Measurements from ENCODE around the gene RAP1GAP2. TPM values are rescaled to one million over a fixed set of nuclear protein-coding genes. Genes with fewer than 3 reads are reported as not detected.

The RAP1GAP2 gene
- total and polyA plus RNA-seq, 5 donors = 29.7 to 62.1 (median 43.7) TPM

DNA sequence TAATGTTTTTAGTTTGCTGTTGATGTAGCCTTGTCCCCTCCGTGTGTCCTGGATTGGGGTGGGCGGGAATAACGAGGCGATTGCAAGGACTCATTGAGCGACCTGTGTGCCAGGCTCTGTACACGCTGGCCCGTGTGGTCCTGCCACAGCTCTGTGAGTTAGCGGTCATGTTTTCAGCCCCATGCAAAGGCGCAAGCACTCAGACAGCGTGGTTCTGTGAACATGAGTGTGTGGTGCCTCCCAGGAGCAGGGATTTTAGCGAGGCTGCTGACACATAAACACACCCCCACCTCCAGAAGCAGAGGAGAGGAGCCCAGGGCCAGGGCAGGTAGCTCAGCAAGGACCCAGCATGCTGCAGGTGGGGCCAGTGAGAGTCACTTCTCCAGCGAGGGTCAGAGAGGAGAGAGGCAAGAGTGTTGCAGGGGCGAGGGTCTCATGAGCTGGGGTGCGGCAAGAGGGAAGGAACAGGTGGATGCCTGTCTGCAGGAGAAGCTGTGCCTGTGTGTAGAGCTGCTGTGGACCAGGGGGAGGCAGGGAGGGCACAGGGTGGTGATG is 151.8 kb downstream of the RAP1GAP2 start:
- ATAC-seq (no peak), DNase-seq (no peak)
- H3K4me3 ChIP-seq (ENCODE audit: low read length) = no peak overlapping the region
- peaks cover 3% of the 10 kb centered on the region for H3K4me1 ChIP-seq (ENCODE audit: control insufficient read depth, insufficient read depth, low read length)
- WGBS = 82% methylated on average over 14 of the region's 14 CpGs
- no peaks in the 10 kb centered on the region for H3K27me3 ChIP-seq (ENCODE audit: control insufficient read depth, insufficient read depth)
- intact Hi-C loops (cut with DNase I) = no loop called here
- H3K27ac ChIP-seq (ENCODE audit: low read length) = no peak overlapping the region
- no peaks in the 10 kb centered on the region for H3K9me3 ChIP-seq (ENCODE audit: control insufficient read depth, low read length)

GRCh38 chr17:2948721-2949468 is 152.7 kb downstream of the RAP1GAP2 start:
- WGBS = 78% methylated on average over 19 of the region's 19 CpGs
- ATAC-seq = no peak
- intact Hi-C loops (cut with DNase I) = no loop called here
- no peak overlapping the region for H3K27ac ChIP-seq (ENCODE audit: low read length)
- no peak for DNase-seq
- peaks cover 3% of the 10 kb centered on the region for H3K4me1 ChIP-seq (ENCODE audit: control insufficient read depth, insufficient read depth, low read length)
- no peaks in the 10 kb centered on the region for H3K27me3 ChIP-seq (ENCODE audit: control insufficient read depth, insufficient read depth)
- H3K4me3 ChIP-seq (ENCODE audit: low read length) = no peak overlapping the region
- no peaks in the 10 kb centered on the region for H3K9me3 ChIP-seq (ENCODE audit: control insufficient read depth, low read length)

DNA sequence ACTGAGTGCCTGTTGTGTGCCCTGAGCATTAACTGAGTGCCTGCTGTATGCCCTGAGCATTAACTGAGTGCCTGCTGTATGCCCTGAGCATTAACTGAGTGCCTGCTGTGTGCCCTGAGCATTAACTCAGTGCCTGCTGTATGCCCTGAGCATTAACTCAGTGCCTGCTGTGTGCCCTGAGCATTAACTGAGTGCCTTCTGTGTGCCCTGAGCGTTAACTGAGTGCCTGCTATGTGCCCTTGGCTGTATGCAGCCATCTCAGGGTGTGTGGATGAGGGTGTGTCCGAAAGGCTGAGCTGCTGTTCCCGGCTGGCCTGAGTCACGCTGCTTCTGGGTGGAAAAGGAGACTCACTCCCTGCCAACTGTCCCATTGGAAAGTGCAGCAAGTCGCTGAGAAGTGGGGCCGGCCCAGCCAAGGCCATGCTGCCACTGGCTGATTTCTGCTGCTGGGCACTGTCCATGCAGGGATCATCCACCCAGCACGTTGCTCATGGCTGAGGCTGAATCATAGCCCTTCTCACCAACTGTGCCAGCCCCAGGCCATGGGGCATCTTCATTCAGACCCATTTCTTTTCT is 153.3 kb downstream of the RAP1GAP2 start:
- 65% methylated on average over 7 of the region's 7 CpGs for WGBS
- peak; percentile 75 to 89 for ATAC-seq
- H3K27ac ChIP-seq (ENCODE audit: low read length) = no peak overlapping the region
- H3K27me3 ChIP-seq (ENCODE audit: control insufficient read depth, insufficient read depth) = no peaks in the 10 kb centered on the region
- DNase-seq = peak in 2 of 3 donors; percentile 70 to 76
- H3K4me3 ChIP-seq (ENCODE audit: low read length) = no peak overlapping the region
- intact Hi-C loops (cut with DNase I) = no loop called here
- peaks cover 3% of the 10 kb centered on the region for H3K4me1 ChIP-seq (ENCODE audit: control insufficient read depth, insufficient read depth, low read length)
- H3K9me3 ChIP-seq (ENCODE audit: control insufficient read depth, low read length) = no peaks in the 10 kb centered on the region

DNA sequence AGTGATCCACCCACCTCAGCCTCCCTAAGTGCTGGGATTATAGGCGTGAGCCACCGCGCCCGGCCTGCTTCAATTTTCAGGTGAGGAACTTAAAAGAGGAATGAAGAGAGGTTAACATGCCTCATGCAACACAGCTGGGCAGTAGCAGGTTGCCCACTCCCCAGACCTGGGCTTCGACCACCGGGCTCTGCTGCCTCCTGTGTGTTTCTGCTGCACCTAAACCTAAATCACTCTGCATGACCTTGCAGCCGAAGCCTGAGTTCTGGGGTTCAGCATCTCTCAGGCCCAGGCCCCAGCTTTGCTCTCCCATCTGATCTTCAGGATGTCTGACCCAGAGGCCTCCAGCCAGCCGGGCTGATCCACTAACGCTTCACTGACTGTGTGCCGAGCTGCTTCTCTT is 154.6 kb downstream of the RAP1GAP2 start:
- WGBS = 94% methylated on average over 10 of the region's 10 CpGs
- ATAC-seq = no peak
- H3K4me1 ChIP-seq (ENCODE audit: control insufficient read depth, insufficient read depth, low read length) = peaks cover 3% of the 10 kb centered on the region
- H3K27me3 ChIP-seq (ENCODE audit: control insufficient read depth, insufficient read depth) = no peaks in the 10 kb centered on the region
- intact Hi-C loops (cut with DNase I) = no loop called here
- no peak for DNase-seq
- no peaks in the 10 kb centered on the region for H3K9me3 ChIP-seq (ENCODE audit: control insufficient read depth, low read length)
- H3K4me3 ChIP-seq (ENCODE audit: low read length) = no peak overlapping the region
- no peak overlapping the region for H3K27ac ChIP-seq (ENCODE audit: low read length)

- no peak overlapping the region for H3K4me3 ChIP-seq (ENCODE audit: low read length)
- no peaks in the 10 kb centered on the region for H3K9me3 ChIP-seq (ENCODE audit: control insufficient read depth, low read length)
- no peaks in the 10 kb centered on the region for H3K27me3 ChIP-seq (ENCODE audit: control insufficient read depth, insufficient read depth)
- no peak for DNase-seq
- WGBS = 80% methylated on average over 8 of the region's 8 CpGs
- no peak for ATAC-seq
- H3K4me1 ChIP-seq (ENCODE audit: control insufficient read depth, insufficient read depth, low read length) = peaks cover 6% of the 10 kb centered on the region
- intact Hi-C loops (cut with DNase I) = no loop called here
- H3K27ac ChIP-seq (ENCODE audit: low read length) = no peak overlapping the region
Observed at GRCh38 chr17:2952174-2952845, 156.1 kb downstream of the RAP1GAP2 start.

DNA sequence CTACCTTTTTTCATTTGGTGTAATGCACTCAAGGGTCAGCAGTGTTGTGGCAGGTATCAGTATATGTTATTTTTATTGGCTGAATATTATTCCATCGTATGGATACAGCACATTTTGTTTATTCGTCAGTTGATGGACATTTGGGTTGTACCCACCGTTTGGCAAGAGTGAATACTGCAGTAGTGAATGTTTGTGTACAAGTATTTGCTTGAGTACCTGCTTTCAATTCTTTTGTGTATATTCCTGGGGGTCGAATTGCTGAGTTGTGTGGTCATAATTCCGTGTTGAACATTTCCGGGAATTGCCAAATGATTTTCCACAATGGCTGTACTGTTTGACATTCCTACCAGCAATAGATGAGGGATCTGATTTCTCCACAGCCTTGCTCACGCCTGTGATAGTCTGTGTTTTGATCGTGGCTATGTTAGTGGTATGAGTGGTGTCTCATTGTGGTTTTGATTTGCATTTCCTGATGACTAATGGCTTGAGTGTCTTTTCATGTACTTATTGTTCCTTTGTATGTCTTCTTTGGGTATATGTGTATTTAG is 158.7 kb downstream of the RAP1GAP2 start:
- intact Hi-C loops (cut with DNase I) = no loop called here
- no peaks in the 10 kb centered on the region for H3K27me3 ChIP-seq (ENCODE audit: control insufficient read depth, insufficient read depth)
- DNase-seq (no peak), ATAC-seq (no peak)
- H3K27ac ChIP-seq (ENCODE audit: low read length) = no peak overlapping the region
- H3K4me1 ChIP-seq (ENCODE audit: control insufficient read depth, insufficient read depth, low read length) = peaks cover 6% of the 10 kb centered on the region
- H3K9me3 ChIP-seq (ENCODE audit: control insufficient read depth, low read length) = no peaks in the 10 kb centered on the region
- H3K4me3 ChIP-seq (ENCODE audit: low read length) = no peak overlapping the region
- WGBS = 66% methylated on average over 8 of the region's 8 CpGs

GRCh38 chr17:2955931-2956582 is 159.8 kb downstream of the RAP1GAP2 start:
- H3K4me1 ChIP-seq (ENCODE audit: control insufficient read depth, insufficient read depth, low read length) = peaks cover 6% of the 10 kb centered on the region
- intact Hi-C loops (cut with DNase I) = no loop called here
- no peak overlapping the region for H3K27ac ChIP-seq (ENCODE audit: low read length)
- no peaks in the 10 kb centered on the region for H3K9me3 ChIP-seq (ENCODE audit: control insufficient read depth, low read length)
- no peak overlapping the region for H3K4me3 ChIP-seq (ENCODE audit: low read length)
- no peaks in the 10 kb centered on the region for H3K27me3 ChIP-seq (ENCODE audit: control insufficient read depth, insufficient read depth)
- WGBS = 88% methylated on average over 17 of the region's 17 CpGs
- DNase-seq = no peak
- ATAC-seq = no peak

- peaks cover 6% of the 10 kb centered on the region for H3K4me1 ChIP-seq (ENCODE audit: control insufficient read depth, insufficient read depth, low read length)
- DNase-seq (no peak), ATAC-seq (no peak)
- H3K27me3 ChIP-seq (ENCODE audit: control insufficient read depth, insufficient read depth) = no peaks in the 10 kb centered on the region
- WGBS = 89% methylated on average over 12 of the region's 12 CpGs
- no peaks in the 10 kb centered on the region for H3K9me3 ChIP-seq (ENCODE audit: control insufficient read depth, low read length)
- H3K4me3 ChIP-seq (ENCODE audit: low read length) = no peak overlapping the region
- no peak overlapping the region for H3K27ac ChIP-seq (ENCODE audit: low read length)
- intact Hi-C loops (cut with DNase I) = no loop called here
Observed at GRCh38 chr17:2957631-2958286, 161.5 kb downstream of the RAP1GAP2 start.

DNA sequence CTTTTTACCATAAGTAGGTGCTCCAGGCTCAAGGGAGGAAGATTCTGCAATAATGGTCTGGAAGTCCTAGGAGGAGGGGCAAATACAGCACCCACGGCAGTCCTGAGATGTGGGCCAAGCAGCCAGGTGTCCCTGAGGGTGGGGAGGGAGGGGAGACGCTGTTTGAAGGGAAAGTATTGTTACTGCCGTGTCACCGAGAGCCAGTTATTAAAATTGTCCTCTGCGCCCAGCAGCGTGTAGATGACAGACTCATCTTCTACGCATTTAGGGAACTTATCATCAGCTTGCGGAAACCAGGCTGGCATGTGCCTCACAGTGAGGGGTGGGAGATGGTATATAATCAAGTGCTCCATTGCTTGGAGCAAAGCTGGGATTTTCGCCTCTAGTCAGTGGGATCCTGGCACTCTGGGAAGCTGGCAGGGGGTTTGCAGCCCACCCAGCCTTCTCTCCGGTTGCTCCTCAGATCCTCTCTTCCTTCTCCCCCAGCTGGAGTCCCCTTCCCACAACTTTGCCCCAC is 162.5 kb downstream of the RAP1GAP2 start:
- ATAC-seq = no peak
- WGBS = 86% methylated on average over 10 of the region's 10 CpGs
- no peak overlapping the region for H3K4me3 ChIP-seq (ENCODE audit: low read length)
- no peak for DNase-seq
- no peaks in the 10 kb centered on the region for H3K9me3 ChIP-seq (ENCODE audit: control insufficient read depth, low read length)
- H3K4me1 ChIP-seq (ENCODE audit: control insufficient read depth, insufficient read depth, low read length) = peaks cover 6% of the 10 kb centered on the region
- no peaks in the 10 kb centered on the region for H3K27me3 ChIP-seq (ENCODE audit: control insufficient read depth, insufficient read depth)
- intact Hi-C loops (cut with DNase I) = no loop called here
- no peak overlapping the region for H3K27ac ChIP-seq (ENCODE audit: low read length)

- H3K4me3 ChIP-seq (ENCODE audit: low read length) = no peak overlapping the region
- WGBS = 95% methylated on average over 19 of the region's 19 CpGs
- ATAC-seq = no peak
Observed at GRCh38 chr17:2959371-2960130, 163.3 kb downstream of the RAP1GAP2 start.

More at GRCh38 chr17:2959371-2960130, 163.3 kb downstream of the RAP1GAP2 start:
- H3K27ac ChIP-seq (ENCODE audit: low read length) = no peak overlapping the region
- H3K27me3 ChIP-seq (ENCODE audit: control insufficient read depth, insufficient read depth) = no peaks in the 10 kb centered on the region
- no peak for DNase-seq
- intact Hi-C loops (cut with DNase I) = no loop called here
- H3K9me3 ChIP-seq (ENCODE audit: control insufficient read depth, low read length) = no peaks in the 10 kb centered on the region
- peaks cover 6% of the 10 kb centered on the region for H3K4me1 ChIP-seq (ENCODE audit: control insufficient read depth, insufficient read depth, low read length)
